Lung microvascular endothelial cell (primary cell): ENCODE measurements around the gene IRF1. TPM values are rescaled to one million over a fixed set of nuclear protein-coding genes. Genes with fewer than 3 reads are reported as not detected.

Experiments used
- DNase-seq, 2 donors: peaks; one replicate each; pipeline versions ENCODE4 v3.0.0 to v3.0.0-alpha.2; 2010; ENCODE audit warnings: low read depth in 2 of 2
- total RNA-seq: library from RNA; depleted of rRNA; stranded (reverse); fragments of >200 nt; gene quantifications from 2 replicates; pipeline ENCODE4 v1.2.1, GENCODE V29; 2014

IRF1 gene
- total RNA-seq, 1 donor from 2014 or later, result 16.1 TPM

GRCh38 chr5:132474881-132475496 is 15.6 kb downstream of the IRF1 start:
- DNase-seq, result no peak

- DNase-seq, result no peak
Observed at GRCh38 chr5:132474131-132474723, 16.3 kb downstream of the IRF1 start.

- no peak for DNase-seq
Observed at GRCh38 chr5:132473668-132474067, 16.9 kb downstream of the IRF1 start.

GRCh38 chr5:132473019-132473531 is 17.5 kb downstream of the IRF1 start:
- DNase-seq, result no peak

GRCh38 chr5:132472431-132472830 is 18.1 kb downstream of the IRF1 start:
- DNase-seq, result no peak

GRCh38 chr5:132471944-132472343 is 18.6 kb downstream of the IRF1 start:
- no peak for DNase-seq

- no peak for DNase-seq
Observed at GRCh38 chr5:132471151-132471907, 19.2 kb downstream of the IRF1 start.

GRCh38 chr5:132470596-132470995 is 20.0 kb downstream of the IRF1 start:
- no peak for DNase-seq

GRCh38 chr5:132470010-132470392 is 20.6 kb downstream of the IRF1 start:
- DNase-seq, result no peak

GRCh38 chr5:132469380-132470009 is 21.1 kb downstream of the IRF1 start:
- peak in 1 of 2 donors; percentile 41 for DNase-seq

GRCh38 chr5:132468656-132469379 is 21.8 kb downstream of the IRF1 start:
- no peak for DNase-seq

- no peak for DNase-seq
Observed at GRCh38 chr5:132467287-132467984, 23.1 kb downstream of the IRF1 start.

- DNase-seq, result peak in 1 of 2 donors; percentile 77
Observed at GRCh38 chr5:132466433-132467286, 23.9 kb downstream of the IRF1 start.

GRCh38 chr5:132465059-132465707 is 25.4 kb downstream of the IRF1 start:
- no peak for DNase-seq

- DNase-seq, result peak; percentile 45 to 60
Observed at GRCh38 chr5:132464156-132464939, 26.2 kb downstream of the IRF1 start.

- DNase-seq, result no peak
Observed at GRCh38 chr5:132463811-132464155, 26.8 kb downstream of the IRF1 start.

- DNase-seq, result no peak
Observed at GRCh38 chr5:132462856-132463745, 27.5 kb downstream of the IRF1 start.

GRCh38 chr5:132462333-132462732 is 28.2 kb downstream of the IRF1 start:
- no peak for DNase-seq
